ENCODE results near the gene MEOX1.

GRCh38 chr17:43652124-43652480, 9.6 kb downstream of the MEOX1 start:
- TF ChIP-seq CTCF (IDR thresholded peaks at IDR 0.05) (no peak), POLR2A (IDR thresholded peaks at IDR 0.05) (no peak)

All from stomach (tissue), 4 donors.